Lower leg skin (tissue), 4 donors: ENCODE data around the gene POF1B. TPM values are rescaled to one million over a fixed set of nuclear protein-coding genes. Genes with fewer than 3 reads are reported as not detected.
"Not testable (repeated sequence)": the region's sequence is repeated elsewhere in the genome, so short reads cannot be mapped to it uniquely, and the experiment has no call there.

ENCODE experiments used
- DNase-seq, 2 donors: peaks; one replicate each; pipeline ENCODE4 v3.0.0-alpha.2; 2019; ENCODE audit warnings: low spot score in 2 of 2
- H3K4me3 ChIP-seq: fragments of 200-600 bp; sonication (generic); 2 replicates; pipeline ENCODE4 v1.5.1; 2017; ENCODE audit warnings: mild to moderate bottlenecking, low read depth; ENCODE audit not compliant: poor library complexity, severe bottlenecking
- POLR2A ChIP-seq, 2 donors: fragments of 450-650 bp; IDR thresholded peaks; one replicate each; pipeline ENCODE4 v1.6.1; 2016 to 2017; ENCODE audit warnings: antibody characterized with exemption in 2 of 2, mild to moderate bottlenecking in 1 of 2, moderate library complexity in 1 of 2
- WGBS, 2 donors: methylation state at CpG; one replicate each; pipeline ENCODE4 v1.1.5; 2018; 5-methylcytosine and 5-hydroxymethylcytosine counted together
- intact Hi-C: fragments of 100-400 bp; cut with DNase I; formaldehyde crosslinking; loops from one replicate; pipeline ENCODE4 v1.15.0; 2023; ENCODE audit warnings: low total_unique reads
- total RNA-seq, 4 donors: library from RNA; depleted of rRNA; stranded (reverse); fragments of >200 nt; gene quantifications; one replicate each; pipeline ENCODE4 v1.1.0, GENCODE V29; 2016
- TF ChIP-seq, protein P1 (sequence below), 3 donors: fragments of 450-650 bp; IDR thresholded peaks; one replicate each; pipeline ENCODE4 v1.5.1; 2016; ENCODE audit warnings: antibody characterized with exemption in 3 of 3, mild to moderate bottlenecking in 3 of 3, moderate library complexity in 2 of 3

POF1B gene
- total RNA-seq, 4 donors from 2014 or later: 354 to 625 (median 436) TPM

GRCh38 chrX:85288992-85289723, 90.3 kb downstream of the POF1B start:
- intact Hi-C loops: no loop called here
- TF ChIP-seq, protein P1, sequence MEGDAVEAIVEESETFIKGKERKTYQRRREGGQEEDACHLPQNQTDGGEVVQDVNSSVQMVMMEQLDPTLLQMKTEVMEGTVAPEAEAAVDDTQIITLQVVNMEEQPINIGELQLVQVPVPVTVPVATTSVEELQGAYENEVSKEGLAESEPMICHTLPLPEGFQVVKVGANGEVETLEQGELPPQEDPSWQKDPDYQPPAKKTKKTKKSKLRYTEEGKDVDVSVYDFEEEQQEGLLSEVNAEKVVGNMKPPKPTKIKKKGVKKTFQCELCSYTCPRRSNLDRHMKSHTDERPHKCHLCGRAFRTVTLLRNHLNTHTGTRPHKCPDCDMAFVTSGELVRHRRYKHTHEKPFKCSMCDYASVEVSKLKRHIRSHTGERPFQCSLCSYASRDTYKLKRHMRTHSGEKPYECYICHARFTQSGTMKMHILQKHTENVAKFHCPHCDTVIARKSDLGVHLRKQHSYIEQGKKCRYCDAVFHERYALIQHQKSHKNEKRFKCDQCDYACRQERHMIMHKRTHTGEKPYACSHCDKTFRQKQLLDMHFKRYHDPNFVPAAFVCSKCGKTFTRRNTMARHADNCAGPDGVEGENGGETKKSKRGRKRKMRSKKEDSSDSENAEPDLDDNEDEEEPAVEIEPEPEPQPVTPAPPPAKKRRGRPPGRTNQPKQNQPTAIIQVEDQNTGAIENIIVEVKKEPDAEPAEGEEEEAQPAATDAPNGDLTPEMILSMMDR (IDR thresholded peaks at IDR 0.05): no peak
- TF ChIP-seq POLR2A (IDR thresholded peaks at IDR 0.05): no peak
- 81 to 94% methylated on average over 7 of the region's 7 CpGs for WGBS, 2 donors
- no peak for DNase-seq
- H3K4me3 ChIP-seq: no peak overlapping the region

DNA sequence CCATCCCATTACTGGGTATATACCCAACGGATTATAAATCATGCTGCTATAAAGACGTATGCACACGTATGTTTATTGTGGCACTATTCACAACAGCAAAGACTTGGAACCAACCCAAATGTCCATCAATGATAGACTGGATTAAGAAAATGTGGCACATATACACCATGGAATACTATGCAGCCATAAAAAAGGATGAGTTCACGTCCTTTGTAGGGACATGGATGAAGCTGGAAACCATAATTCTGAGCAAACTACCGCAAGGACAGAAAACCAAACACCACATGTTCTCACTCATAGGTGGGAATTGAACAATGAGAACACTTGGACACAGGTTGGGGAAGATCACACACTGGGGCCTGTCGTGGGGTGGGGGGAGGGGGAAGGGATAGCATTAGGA, 94.2 kb downstream of the POF1B start:
- WGBS, 2 donors: 87 to 96% methylated on average over 6 of the region's 6 CpGs
- H3K4me3 ChIP-seq, intact Hi-C loops, DNase-seq: not testable (repeated sequence)

DNA sequence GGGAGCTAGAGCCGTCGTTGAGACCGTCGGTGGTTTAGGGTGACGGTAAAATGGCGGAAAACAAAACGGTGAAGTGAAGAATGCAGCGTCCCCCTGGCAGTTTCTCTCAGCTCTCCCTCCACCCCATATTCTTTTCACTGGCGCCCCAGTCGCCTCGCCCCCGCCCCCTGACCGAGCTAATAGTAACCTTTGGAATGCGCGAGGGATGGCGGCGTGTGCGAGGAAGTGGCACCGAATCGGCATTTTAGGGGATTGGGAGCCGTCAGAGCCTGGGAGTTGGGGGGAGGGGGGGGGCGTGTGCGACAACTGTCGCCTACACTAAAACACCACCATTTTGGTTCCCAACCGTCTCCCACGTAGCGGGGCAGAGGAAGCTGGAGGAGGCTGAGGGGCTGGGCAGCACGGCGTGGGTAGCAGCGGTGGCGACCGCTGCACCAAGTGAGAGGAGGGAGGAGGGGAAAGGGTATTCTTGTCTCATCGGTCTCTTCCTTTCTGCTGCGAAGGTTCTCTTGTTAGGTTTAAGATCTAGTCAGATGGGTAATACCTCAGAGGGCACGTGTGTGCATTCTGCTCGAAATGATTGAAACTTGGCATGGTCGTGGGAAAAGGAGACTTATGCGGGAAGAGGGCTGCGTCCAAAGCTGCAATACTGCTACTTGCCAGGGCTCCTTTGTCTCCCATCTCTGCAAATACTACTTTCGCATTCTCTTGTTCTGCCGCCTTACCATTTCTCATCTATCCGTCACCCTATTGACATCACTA, 134.8 kb downstream of the POF1B start:
- intact Hi-C loops: no loop called here
- WGBS, 2 donors: 1 to 33% methylated on average over 24 to 42 of the region's 42 CpGs
- no peak for DNase-seq

DNA sequence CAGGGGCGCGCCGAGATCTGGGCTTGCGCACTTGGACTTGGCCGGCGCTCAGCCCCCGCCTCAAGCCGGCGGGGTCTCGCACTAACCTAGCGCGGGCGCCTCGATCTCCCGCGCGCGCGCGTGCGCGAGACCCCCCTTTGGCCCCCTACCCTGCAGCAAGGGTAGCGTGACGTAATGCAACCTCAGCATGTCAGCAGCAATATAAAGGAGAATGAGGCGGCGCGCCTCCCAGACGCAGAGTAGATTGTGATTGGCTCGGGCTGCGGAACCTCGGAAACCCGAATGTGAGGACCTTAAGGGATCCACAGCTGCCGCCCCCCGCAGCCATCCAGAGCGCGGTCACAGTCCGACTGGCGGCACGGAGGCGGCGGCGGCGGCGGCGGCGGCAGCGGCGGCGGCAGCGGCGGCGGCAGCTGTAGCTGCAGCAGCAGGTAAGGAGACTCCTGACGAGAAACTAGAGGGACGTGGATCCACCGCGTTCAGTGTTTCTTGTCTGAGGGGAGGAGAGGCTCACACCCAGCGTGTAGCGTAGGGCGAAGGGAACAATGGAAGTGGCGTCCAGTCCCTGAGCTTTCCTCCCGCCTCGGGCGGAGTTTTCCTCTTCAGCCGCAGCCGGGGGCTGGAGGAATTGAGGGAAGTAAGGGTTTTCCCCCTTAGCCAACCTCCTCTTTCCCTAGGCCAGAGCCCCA, 135.6 kb downstream of the POF1B start, which contains the start of the genes SATL1 and ZNF711:
SATL1 (minus strand) TSS at position 19 of the 689 bp plus-strand sequence. CDS start 134,811 bp downstream, outside the sequence.
ZNF711 (plus strand) TSS at position 231 of the 689 bp plus-strand sequence. CDS start 3,582 bp downstream, outside the sequence.
- TF ChIP-seq POLR2A (IDR thresholded peaks at IDR 0.05): no peak
- TF ChIP-seq, protein P1 (IDR thresholded peaks at IDR 0.05): no peak
- H3K4me3 ChIP-seq: peak within 1 kb of the TSS; percentile 39
- peak; percentile 13 to 85 for DNase-seq
- 1 to 37% methylated on average over 35 to 62 of the region's 65 CpGs for WGBS, 2 donors
- intact Hi-C loops: no loop called here

More for the DNA sequence above, 134.8 kb downstream of the POF1B start:
- H3K4me3 ChIP-seq: peak overlapping the region; percentile 39
- TF ChIP-seq POLR2A (IDR thresholded peaks at IDR 0.05): no peak
- TF ChIP-seq, protein P1 (IDR thresholded peaks at IDR 0.05): no peak

GRCh38 chrX:85243155-85243554, 136.3 kb downstream of the POF1B start:
- no peak for TF ChIP-seq POLR2A (IDR thresholded peaks at IDR 0.05)
- TF ChIP-seq, protein P1 (IDR thresholded peaks at IDR 0.05): no peak
- H3K4me3 ChIP-seq: no peak overlapping the region
- intact Hi-C loops: no loop called here
- 39 to 44% methylated on average over 2 of the region's 2 CpGs for WGBS, 2 donors
- no peak for DNase-seq

Other genes starting within 250 kb of the POF1B start
- gene SATL1, start 135.9 kb downstream of the POF1B start, total RNA-seq: under 1 TPM in 1 of 4 donors, not detected in 3; 0.10 TPM
- gene ZNF711, start 135.7 kb downstream of the POF1B start, total RNA-seq: 1 to 10 TPM; 1.2 to 3.8 (median 3.3) TPM